Activated naive CD4-positive, alpha-beta T cell treated with anti-CD3 and anti-CD28 coated beads, Interleukin-2, amount 10 ng/mL, durations not matched to agents 7 days and 5 days (primary cell): ENCODE results near the gene NRG3.

Source experiments
- CTCF ChIA-PET: fragments of 350-600 bp; sonication (Branson Sonifier 250); formaldehyde crosslinking; loops from one replicate; lab custom pipeline; 2021; ENCODE audit warnings: antibody characterized with exemption; lab: Charles Lee
- DNase-seq: peaks from one replicate; pipeline ENCODE4 v3.0.0-alpha.2; 2020
- H3K27ac Mint-ChIP-seq: one replicate; pipeline ENCODE4 v1.8.0; 2021; ENCODE audit warnings: mild to moderate bottlenecking, moderate library complexity, mixed read lengths
- H3K27me3 Mint-ChIP-seq: one replicate; pipeline ENCODE4 v1.8.0; 2021; ENCODE audit warnings: mild to moderate bottlenecking, mixed read lengths
- H3K36me3 Mint-ChIP-seq: one replicate; pipeline ENCODE4 v1.8.0; 2021; ENCODE audit warnings: mixed read lengths
- H3K4me1 Mint-ChIP-seq: one replicate; pipeline ENCODE4 v1.8.0; 2021; ENCODE audit warnings: mixed read lengths
- H3K4me3 Mint-ChIP-seq: one replicate; pipeline ENCODE4 v1.8.0; 2021; ENCODE audit warnings: mild to moderate bottlenecking, moderate library complexity, mixed read lengths
- H3K9me3 Mint-ChIP-seq: one replicate; pipeline ENCODE4 v1.8.0; 2021; ENCODE audit warnings: mixed read lengths

NRG3 gene

GRCh38 chr10:82861889-82862288, 986.9 kb downstream of the NRG3 start:
- no peaks in the 10 kb centered on the region for H3K4me1 Mint-ChIP-seq
- H3K27me3 Mint-ChIP-seq: no peaks in the 10 kb centered on the region
- peaks cover 22% of the 10 kb centered on the region for H3K9me3 Mint-ChIP-seq
- H3K36me3 Mint-ChIP-seq: no peaks in the 10 kb centered on the region
- H3K4me3 Mint-ChIP-seq: no peak overlapping the region
- CTCF ChIA-PET: no interaction called here
- no peak for DNase-seq
- no peak overlapping the region for H3K27ac Mint-ChIP-seq

GRCh38 chr10:82865366-82865765, 990.4 kb downstream of the NRG3 start:
- CTCF ChIA-PET: no interaction called here
- Mint-ChIP-seq H3K27ac (no peak overlapping the region), H3K36me3 (no peaks in the 10 kb centered on the region), H3K27me3 (no peaks in the 10 kb centered on the region), H3K9me3 (peaks cover 20% of the 10 kb centered on the region), H3K4me3 (no peak overlapping the region), H3K4me1 (no peaks in the 10 kb centered on the region)
- DNase-seq: no peak

- no peaks in the 10 kb centered on the region for H3K27me3 Mint-ChIP-seq
- no peak for DNase-seq
- no peaks in the 10 kb centered on the region for H3K4me1 Mint-ChIP-seq
- H3K36me3 Mint-ChIP-seq: no peaks in the 10 kb centered on the region
- no peak overlapping the region for H3K27ac Mint-ChIP-seq
- peaks cover 19% of the 10 kb centered on the region for H3K9me3 Mint-ChIP-seq
- H3K4me3 Mint-ChIP-seq: no peak overlapping the region
- CTCF ChIA-PET: no interaction called here
These were observed 991.5 kb downstream of the NRG3 start for GRCh38 chr10:82866424-82867020.

GRCh38 chr10:82867056-82867455, 992.1 kb downstream of the NRG3 start:
- DNase-seq: no peak
- Mint-ChIP-seq H3K9me3 (peaks cover 15% of the 10 kb centered on the region), H3K4me1 (no peaks in the 10 kb centered on the region), H3K4me3 (no peak overlapping the region), H3K27ac (no peak overlapping the region), H3K27me3 (no peaks in the 10 kb centered on the region), H3K36me3 (no peaks in the 10 kb centered on the region)
- CTCF ChIA-PET: interaction anchor here (0.6 kb wide), 1 partner anchor 1026 kb away, joined by 4 read pairs; no protein-coding TSS in a partner anchor

GRCh38 chr10:82874671-82875070, 999.7 kb downstream of the NRG3 start:
- no peak overlapping the region for H3K27ac Mint-ChIP-seq
- no peaks in the 10 kb centered on the region for H3K4me1 Mint-ChIP-seq
- H3K36me3 Mint-ChIP-seq: no peaks in the 10 kb centered on the region
- CTCF ChIA-PET: no interaction called here
- no peaks in the 10 kb centered on the region for H3K27me3 Mint-ChIP-seq
- H3K4me3 Mint-ChIP-seq: no peak overlapping the region
- H3K9me3 Mint-ChIP-seq: peaks cover 7% of the 10 kb centered on the region
- no peak for DNase-seq

- H3K36me3 Mint-ChIP-seq: no peaks in the 10 kb centered on the region
These were observed 1005.8 kb downstream of the NRG3 start for GRCh38 chr10:82880776-82881290.

GRCh38 chr10:82882722-82883121, 1007.7 kb downstream of the NRG3 start:
- Mint-ChIP-seq H3K27ac (no peak overlapping the region), H3K9me3 (peaks cover 3% of the 10 kb centered on the region), H3K4me3 (no peak overlapping the region), H3K36me3 (no peaks in the 10 kb centered on the region), H3K27me3 (no peaks in the 10 kb centered on the region), H3K4me1 (no peaks in the 10 kb centered on the region)
- CTCF ChIA-PET: no interaction called here
- no peak for DNase-seq

More at GRCh38 chr10:82880776-82881290, 1005.8 kb downstream of the NRG3 start:
- Mint-ChIP-seq H3K27ac (no peak overlapping the region), H3K9me3 (peaks cover 7% of the 10 kb centered on the region), H3K4me3 (no peak overlapping the region), H3K27me3 (no peaks in the 10 kb centered on the region), H3K4me1 (no peaks in the 10 kb centered on the region)
- no peak for DNase-seq
- CTCF ChIA-PET: no interaction called here

GRCh38 chr10:82883603-82884002, 1008.6 kb downstream of the NRG3 start:
- CTCF ChIA-PET: no interaction called here
- no peaks in the 10 kb centered on the region for H3K4me1 Mint-ChIP-seq
- peaks cover 4% of the 10 kb centered on the region for H3K9me3 Mint-ChIP-seq
- no peak overlapping the region for H3K27ac Mint-ChIP-seq
- H3K36me3 Mint-ChIP-seq: no peaks in the 10 kb centered on the region
- no peaks in the 10 kb centered on the region for H3K27me3 Mint-ChIP-seq
- DNase-seq: no peak
- no peak overlapping the region for H3K4me3 Mint-ChIP-seq

- Mint-ChIP-seq H3K9me3 (peaks cover 7% of the 10 kb centered on the region), H3K36me3 (no peaks in the 10 kb centered on the region), H3K4me1 (no peaks in the 10 kb centered on the region), H3K27ac (no peak overlapping the region), H3K27me3 (no peaks in the 10 kb centered on the region), H3K4me3 (no peak overlapping the region)
- CTCF ChIA-PET: no interaction called here
- no peak for DNase-seq
These were observed 1012.5 kb downstream of the NRG3 start for GRCh38 chr10:82887488-82887887.

- H3K9me3 Mint-ChIP-seq: peaks cover 9% of the 10 kb centered on the region
- DNase-seq: no peak
- no peaks in the 10 kb centered on the region for H3K4me1 Mint-ChIP-seq
- CTCF ChIA-PET: no interaction called here
- H3K27ac Mint-ChIP-seq: no peak overlapping the region
- H3K36me3 Mint-ChIP-seq: no peaks in the 10 kb centered on the region
- H3K4me3 Mint-ChIP-seq: no peak overlapping the region
- H3K27me3 Mint-ChIP-seq: no peaks in the 10 kb centered on the region
These were observed 1013.9 kb downstream of the NRG3 start for GRCh38 chr10:82888809-82889455.

- H3K27ac Mint-ChIP-seq: no peak overlapping the region
- CTCF ChIA-PET: no interaction called here
- no peak for DNase-seq
- H3K4me3 Mint-ChIP-seq: no peak overlapping the region
- H3K9me3 Mint-ChIP-seq: peaks cover 9% of the 10 kb centered on the region
- H3K4me1 Mint-ChIP-seq: no peaks in the 10 kb centered on the region
- no peaks in the 10 kb centered on the region for H3K36me3 Mint-ChIP-seq
- no peaks in the 10 kb centered on the region for H3K27me3 Mint-ChIP-seq
These were observed 1014.7 kb downstream of the NRG3 start for GRCh38 chr10:82889728-82890127.

GRCh38 chr10:82890573-82890972, 1015.6 kb downstream of the NRG3 start:
- H3K27ac Mint-ChIP-seq: no peak overlapping the region
- CTCF ChIA-PET: no interaction called here
- DNase-seq: no peak
- H3K4me3 Mint-ChIP-seq: no peak overlapping the region
- no peaks in the 10 kb centered on the region for H3K27me3 Mint-ChIP-seq
- H3K9me3 Mint-ChIP-seq: peaks cover 14% of the 10 kb centered on the region
- no peaks in the 10 kb centered on the region for H3K36me3 Mint-ChIP-seq
- no peaks in the 10 kb centered on the region for H3K4me1 Mint-ChIP-seq

- Mint-ChIP-seq H3K4me3 (no peak overlapping the region), H3K27ac (no peak overlapping the region), H3K36me3 (no peaks in the 10 kb centered on the region), H3K27me3 (no peaks in the 10 kb centered on the region), H3K9me3 (peaks cover 4% of the 10 kb centered on the region), H3K4me1 (no peaks in the 10 kb centered on the region)
- CTCF ChIA-PET: no interaction called here
- no peak for DNase-seq
These were observed 1033.1 kb downstream of the NRG3 start for GRCh38 chr10:82908096-82908495.

GRCh38 chr10:82908751-82909150, 1033.8 kb downstream of the NRG3 start:
- no peak overlapping the region for H3K27ac Mint-ChIP-seq
- H3K36me3 Mint-ChIP-seq: no peaks in the 10 kb centered on the region

GRCh38 chr10:82910301-82910700, 1035.3 kb downstream of the NRG3 start:
- Mint-ChIP-seq H3K27ac (no peak overlapping the region), H3K27me3 (no peaks in the 10 kb centered on the region), H3K36me3 (no peaks in the 10 kb centered on the region), H3K4me3 (no peak overlapping the region), H3K4me1 (no peaks in the 10 kb centered on the region), H3K9me3 (peaks cover 4% of the 10 kb centered on the region)
- CTCF ChIA-PET: no interaction called here
- DNase-seq: no peak

More at GRCh38 chr10:82908751-82909150, 1033.8 kb downstream of the NRG3 start:
- Mint-ChIP-seq H3K4me3 (no peak overlapping the region), H3K4me1 (no peaks in the 10 kb centered on the region), H3K27me3 (no peaks in the 10 kb centered on the region), H3K9me3 (peaks cover 4% of the 10 kb centered on the region)
- no peak for DNase-seq
- CTCF ChIA-PET: no interaction called here
